Activated CD4-positive, alpha-beta T cell treated with anti-CD3 and anti-CD28 coated beads, Interleukin-2, amount 50 U/mL, for 1 hour (primary cell): Measurements from ENCODE around the gene BMP7.
"Not testable (repeated sequence)": the region's sequence is repeated elsewhere in the genome, so short reads cannot be mapped to it uniquely, and the experiment has no call there.

ENCODE experiments used
- DNase-seq: peaks from one replicate; pipeline ENCODE4 v3.0.0-alpha.2; 2020

The BMP7 gene

DNA sequence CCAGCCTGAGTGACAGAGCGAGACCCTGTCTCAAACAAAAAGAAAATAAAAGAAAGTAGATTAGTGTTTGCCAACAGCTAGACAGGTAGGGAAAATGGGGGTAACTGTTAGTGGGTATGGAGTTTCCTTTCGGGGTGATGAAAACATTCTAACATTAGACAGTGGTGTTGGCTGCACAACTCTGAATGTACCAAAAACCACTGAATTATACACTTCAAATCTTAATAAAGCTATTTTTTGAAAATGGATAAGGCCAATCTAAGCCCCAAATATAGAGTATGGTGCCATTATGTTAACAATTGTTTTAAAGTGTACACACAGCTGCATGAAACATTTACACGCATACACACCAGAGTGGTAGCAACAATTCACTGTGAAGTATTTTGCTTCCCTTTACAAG, 57.0 kb downstream of the BMP7 start:
- no peak for DNase-seq

DNA sequence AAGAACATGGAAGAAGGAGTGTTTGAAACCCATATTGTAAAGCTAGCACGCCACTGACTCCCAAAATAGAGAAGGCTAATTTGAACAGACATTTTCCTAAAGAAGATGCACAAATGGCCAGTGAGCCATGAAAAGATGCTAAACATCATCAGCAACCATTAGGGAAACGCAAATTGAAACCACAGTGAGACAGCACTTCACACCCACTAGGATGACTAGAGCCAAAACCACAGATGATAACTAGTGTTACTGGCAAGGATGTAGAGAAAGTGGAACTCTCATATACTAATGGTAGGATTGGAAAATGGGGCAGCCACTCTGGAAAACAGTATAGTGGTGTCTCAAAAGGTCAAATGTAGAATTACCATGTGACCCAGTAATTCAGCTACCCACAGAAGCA, 58.2 kb downstream of the BMP7 start:
- DNase-seq = no peak

DNA sequence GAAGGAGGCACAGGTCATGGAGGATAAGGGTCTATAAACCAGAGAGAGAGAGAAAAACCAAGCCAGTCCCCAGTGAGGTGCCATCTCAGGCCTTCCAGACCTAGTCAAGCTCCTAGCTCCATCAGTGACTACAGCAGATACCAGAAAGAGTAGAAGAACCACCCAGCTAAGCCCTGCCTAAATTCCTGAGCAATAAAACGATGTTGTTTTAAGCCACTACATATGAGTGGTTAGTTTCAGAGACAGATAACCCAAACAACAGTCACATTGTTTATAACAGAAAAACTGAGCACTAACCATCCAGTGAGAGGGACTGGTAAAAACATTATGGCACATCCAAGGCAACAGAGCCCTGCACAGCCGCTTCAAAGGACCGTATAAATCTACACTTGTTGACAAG, 59.2 kb downstream of the BMP7 start:
- no peak for DNase-seq

DNA sequence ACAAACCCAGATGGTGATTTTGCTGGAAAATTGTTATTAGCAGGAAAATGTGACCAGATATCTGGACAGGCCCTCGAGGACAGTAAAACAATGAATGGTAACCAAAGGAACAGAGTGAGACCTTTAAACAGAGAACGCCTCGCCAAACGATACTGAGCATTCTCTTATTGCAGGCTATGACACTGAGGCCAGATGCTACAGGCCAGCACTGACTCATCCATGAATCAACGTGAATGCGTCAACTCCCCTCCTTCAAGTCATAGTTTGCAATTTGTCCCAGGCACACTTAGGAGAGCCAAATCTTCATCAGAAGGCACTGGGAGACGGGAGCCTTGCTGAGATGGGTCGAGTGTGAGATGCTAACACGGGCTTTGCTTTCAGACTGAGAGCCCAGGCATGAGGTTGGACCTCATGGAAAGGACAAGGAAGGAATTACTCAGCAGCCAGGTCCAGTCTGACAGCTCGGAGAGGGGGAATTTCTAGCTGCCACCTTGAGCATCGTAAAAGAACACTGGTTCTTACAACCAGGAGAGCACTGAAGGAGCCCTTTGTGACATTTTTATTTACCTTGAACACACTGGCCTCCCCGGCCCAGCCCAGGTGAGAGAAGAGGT, 60.7 kb downstream of the BMP7 start:
- no peak for DNase-seq

DNA sequence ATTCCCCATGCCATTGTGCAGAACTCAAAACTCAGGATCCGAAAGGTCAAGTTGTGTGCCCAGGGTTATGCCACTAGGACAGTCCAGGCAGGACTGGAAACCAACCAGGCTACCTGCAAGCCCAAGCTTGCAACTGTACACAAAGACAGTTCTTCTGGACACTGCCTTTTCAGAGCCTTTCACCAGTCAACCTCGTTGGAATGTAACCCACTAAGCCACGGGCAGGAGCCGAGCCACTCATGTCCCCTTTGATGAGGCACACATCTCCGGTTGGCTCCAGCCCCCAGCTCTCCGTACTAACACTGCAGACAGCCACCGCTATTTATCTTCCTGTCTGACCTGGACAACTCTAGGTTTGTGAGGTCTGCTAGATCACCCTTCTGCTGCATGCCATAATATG, 62.5 kb downstream of the BMP7 start:
- DNase-seq = no peak

DNA sequence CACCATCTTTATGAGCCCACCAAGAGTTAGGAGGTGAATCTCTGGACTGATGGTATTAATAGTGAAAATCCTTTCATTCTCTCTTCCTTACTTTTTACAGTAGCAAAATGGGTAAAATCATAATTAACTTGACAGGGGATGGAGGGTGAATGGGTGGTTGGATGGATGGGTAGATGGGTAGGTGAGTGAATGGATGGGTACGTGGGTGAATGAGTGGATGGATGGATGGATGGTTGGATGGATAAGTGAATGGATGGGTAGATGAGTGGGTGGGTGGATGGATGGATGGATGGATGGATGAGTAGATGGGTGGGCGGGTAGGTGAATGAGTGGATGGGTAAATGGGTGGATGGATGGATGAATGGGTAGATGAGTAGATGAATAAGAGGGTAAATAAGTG, 63.2 kb downstream of the BMP7 start:
- DNase-seq = no peak

DNA sequence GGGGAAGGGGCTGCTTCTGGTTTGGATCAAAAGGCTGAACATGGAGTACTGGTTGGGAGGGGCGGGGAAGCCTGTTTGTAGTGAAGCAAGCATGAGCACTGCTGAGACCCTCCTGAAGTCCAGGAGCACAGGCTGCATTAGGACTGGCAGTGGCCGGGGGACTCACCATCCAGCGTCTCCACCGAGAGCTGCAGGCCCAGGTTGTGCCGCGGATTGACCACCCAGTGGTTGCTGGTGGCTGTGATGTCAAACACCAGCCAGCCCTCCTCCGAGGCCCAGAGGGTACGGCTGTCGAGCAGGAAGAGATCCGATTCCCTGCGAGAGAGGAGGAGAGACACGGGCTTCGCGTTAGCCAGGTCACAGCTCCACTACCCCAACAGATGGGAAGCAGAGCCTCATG, 64.1 kb downstream of the BMP7 start:
- DNase-seq = no peak

DNA sequence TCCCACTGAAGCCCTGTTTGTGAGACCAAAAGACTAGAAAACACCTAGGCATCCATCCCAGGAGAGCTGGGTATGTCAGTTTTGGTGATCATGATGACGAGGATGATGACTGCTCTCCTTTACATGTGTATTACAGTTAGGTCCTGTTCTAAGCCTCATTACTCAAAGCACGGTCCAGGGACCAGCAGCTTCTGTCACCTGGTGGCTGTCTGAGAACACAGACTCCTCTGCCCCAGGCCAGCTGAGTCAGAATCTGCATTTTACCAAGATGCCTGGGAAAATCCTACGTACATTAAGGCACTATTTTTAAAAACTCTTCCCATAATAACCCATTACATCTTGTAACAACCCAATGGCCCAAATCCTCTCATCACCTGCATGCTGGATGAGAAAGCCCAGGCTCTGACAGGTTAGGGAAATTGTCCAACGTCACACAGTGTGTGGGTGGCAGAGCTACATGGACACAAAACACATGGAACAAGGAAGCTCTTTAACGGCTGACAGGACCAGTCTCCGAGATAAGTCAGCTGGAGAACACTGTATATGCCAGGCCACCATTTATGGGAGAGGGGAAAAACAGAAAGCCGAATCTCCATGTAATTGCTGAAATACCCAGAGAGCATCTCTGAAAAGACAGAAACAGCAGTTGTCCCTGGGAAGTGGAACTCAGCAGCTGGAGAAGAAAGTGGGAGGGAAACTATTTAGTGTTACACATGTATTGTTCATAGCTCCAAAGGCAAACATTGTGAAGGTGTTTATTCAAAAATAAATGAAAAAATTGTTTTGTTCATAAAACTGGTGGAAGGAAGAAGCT, 65.4 kb downstream of the BMP7 start:
- DNase-seq = no peak

DNA sequence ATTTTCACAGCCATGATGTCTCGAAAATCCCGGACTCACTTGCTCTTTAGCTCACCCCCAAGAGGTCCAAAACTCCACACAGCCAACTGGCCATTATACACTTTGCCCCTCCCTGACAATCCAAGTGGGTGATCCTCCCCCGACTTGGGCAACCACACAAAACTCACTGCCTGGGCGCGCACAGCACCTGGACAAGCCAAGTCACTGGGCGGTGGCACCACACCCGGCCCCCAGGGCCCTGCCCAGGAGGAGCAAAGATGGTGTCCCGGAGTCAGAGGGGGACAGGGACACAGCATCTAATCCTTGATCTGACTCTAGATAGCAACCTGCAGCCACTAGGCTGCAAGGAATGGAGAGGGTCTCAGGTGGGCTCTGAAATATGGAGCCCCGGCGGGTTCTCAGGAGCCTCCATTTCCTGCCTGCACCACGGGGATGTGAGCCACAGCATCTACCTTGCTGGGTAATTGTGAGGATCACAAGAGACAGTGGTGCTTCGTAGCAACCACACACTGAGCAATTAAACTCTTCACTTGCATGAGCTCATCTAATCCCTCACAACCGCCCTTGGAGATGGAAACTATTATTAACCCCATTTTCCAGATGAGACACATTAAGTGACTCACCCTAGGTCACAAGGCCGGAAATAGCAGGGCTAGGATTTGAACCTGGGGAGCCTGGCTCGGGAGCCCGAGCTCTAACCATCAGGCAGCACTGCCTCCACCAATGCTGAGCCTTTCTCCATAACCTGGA, 66.6 kb downstream of the BMP7 start:
- DNase-seq = no peak

DNA sequence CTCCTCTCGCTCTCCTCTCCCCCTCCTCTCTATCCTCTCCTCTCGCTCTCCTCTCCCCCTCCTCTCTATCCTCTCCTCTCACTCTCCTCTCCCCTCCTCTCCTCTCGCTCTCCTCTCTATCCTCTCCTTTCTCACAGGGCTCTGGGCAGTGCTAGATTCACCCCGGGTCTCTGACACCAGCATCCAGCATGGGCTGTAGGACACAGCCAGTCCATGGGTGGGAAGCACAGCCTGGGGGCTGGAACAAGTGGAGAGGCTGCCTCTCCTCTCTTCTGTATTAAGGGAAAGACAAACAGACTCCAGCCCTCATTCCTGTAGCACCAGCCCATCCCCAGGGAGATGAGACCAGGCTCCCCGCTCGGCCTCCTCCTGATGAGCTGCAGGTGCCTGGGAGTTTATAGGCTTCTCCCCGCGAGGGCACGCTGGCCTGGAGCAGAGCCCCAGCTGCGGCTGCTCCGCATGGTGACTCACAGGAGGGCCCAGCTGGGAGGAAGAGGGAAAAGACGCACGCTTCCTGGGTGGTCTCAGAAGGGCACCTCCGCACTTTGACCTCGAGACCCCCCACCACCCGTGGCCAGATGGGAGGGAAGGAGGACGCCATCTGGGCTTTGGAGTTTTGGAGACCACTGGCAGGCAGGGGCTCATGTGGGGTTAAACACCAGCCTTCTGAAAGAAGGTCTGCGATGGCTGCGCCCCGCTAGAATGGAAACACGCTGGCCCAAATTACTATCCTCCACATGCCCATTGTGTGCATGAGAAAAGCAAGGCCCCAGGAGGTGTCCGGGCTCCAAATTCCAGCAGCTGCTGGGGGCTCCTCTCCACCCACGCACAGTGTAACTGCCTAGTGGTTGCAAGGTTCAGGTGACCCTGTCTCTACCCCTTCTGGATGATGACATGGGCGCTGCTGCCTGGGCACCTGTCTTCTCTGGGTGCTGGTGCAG, 68.0 kb downstream of the BMP7 start:
- no peak for DNase-seq

DNA sequence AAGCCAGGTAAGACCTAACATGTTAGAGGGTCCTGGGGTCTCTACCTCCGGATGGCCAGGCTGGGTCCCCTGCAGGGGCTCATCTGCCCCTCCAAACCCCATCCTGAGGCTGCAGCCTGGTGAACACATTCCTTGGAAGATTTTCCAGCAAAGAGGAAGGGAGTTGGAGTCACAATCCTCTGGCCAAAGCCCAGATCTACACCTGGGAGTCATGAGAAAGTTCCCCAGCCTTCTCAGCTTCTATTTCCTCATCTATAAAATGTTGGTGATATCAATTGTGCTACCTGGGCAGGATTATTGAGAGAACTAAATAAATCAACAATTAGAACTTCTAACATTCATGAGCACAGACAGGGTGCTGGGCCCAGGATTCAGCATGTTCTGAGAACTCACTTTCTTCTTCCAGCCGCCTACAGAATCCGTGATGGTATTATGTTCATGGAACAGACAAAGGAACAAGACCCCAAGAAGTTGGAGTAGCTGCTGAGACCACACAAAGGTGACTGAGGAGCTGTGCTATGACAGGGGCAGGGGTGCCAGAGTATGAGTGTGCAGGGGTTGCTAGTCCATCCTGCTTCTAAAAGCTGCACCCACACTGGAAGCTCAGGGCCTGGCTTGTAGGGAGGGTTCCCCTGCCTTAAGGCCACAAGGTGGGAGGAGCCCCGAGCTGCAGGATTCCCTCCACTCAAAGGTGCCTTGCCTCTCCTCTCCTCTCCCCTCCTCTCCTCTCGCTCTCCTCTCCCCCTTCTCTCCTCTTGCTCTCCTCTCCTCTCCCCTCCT, 68.9 kb downstream of the BMP7 start:
- no peak for DNase-seq

DNA sequence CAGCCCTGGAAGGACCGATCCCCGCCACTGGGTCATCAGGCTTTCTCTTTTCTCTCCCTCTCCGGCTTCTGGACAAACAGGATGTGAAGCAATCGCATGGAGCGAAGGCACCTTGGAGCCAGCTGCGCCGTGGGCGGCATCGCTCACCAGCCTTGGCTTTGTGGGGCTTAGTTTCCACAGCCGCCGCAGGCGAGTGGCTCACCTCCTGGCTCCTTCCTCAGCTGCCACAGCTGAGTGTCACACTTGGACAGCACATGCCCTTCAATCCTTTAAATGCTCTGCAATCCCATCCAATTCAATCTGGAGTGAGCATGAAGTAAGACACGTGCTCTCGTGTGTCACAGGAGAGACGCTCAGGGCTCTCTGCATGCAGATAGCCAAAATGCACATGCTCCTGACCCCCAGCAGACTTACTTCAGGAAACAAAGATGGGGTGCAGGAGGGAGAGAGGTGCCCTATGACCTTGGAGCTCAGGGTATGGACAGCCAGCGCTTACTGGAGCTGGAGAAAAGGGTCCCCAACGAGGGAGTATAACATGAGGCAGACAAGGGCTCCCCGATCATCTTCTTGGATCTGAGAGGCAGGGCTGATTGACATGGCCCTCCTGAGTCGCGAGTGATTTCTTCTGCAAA, 70.9 kb downstream of the BMP7 start:
- no peak for DNase-seq

DNA sequence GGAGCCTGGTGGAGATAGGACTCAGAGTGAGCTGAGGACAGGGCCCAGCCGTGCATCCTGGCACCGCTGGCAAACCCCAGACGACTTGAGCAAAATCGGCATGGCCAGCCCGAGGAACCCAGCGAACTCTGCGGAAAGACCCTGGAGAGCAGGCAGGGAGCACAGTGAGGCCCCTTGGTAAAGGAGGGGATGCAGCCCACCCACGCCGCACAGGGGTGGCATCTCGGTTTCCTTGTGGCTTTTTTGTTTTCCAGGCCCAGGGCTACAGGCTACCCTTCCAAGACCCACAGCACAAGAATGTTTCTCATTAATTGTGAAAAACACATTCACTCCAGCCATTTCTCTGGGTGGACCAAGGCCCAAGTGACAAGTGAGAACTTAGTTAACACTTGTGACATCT, 71.4 kb downstream of the BMP7 start:
- no peak for DNase-seq

DNA sequence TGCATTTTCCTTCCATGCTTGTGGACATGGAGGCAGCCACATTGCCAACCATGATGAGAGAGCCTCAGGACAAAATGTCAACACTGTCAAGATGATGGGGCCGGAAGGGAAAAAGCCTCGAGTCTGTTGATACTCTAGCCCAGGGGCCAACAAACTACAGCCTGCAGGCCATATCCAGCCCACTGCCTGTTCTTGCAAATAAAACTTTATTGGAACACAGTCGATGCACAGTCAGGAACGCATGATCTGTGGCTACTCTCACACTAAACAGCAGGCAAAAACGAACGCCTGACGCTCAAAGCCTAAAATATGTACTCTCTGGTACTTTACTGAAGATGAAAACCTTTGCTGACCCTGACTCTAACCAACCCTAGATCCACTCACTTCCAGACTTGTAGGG, 72.3 kb downstream of the BMP7 start:
- no peak for DNase-seq

DNA sequence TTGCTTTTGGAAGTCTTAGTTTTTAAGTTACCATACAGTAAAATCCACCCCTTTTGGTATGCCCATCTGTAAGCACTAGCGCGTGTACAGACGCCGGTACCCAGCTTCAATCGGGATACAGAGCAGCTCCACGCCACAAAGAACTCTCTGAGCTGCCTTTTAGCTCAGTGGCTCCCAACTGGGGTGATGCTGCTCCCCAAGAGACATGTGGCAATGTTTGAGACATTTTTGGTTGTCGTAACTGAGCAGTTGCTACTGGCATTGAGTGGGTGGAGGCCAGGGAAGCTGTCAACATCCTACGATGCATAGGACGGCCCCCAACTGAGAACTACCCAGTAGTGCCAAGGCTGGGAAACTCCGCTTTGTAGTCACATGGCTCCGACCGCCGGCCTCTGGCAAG, 73.3 kb downstream of the BMP7 start:
- no peak for DNase-seq

DNA sequence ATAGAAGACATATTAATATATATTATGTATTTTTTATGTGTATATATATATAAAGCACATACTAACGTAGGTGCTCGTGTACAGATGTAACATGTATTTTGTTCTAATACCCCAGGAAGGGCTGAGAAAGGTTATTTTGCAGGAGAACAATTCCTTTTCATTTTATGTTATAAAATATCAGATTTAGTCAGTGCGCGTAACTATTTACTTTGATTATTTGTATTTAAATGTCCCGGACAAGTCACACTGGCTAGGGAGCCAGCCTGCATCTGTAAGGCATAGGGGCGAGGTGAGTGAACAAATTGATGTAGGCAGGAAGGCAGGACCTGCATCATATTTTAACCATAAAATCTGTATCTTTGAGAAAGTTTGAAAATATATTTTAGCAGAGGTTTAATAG, 74.1 kb downstream of the BMP7 start:
- no peak for DNase-seq

DNA sequence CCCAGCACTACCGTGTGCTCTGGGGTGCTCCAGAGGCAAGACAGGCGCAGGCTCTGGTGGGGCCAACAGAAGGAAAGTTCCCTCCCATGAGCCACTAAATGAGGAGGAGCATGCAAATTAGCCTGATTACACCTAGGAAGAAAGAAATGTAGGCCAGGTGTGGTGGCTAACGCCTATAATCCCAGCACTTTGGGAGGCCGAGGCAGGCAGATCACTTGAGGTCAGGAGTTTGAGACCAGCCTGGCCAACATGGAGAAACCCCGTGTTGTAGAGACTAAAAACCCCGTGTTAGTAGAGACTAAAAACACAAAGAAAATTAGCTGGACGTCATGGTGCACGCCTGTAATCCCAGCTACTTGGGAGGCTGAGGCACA, 75.2 kb downstream of the BMP7 start:
- not testable (repeated sequence) for DNase-seq

DNA sequence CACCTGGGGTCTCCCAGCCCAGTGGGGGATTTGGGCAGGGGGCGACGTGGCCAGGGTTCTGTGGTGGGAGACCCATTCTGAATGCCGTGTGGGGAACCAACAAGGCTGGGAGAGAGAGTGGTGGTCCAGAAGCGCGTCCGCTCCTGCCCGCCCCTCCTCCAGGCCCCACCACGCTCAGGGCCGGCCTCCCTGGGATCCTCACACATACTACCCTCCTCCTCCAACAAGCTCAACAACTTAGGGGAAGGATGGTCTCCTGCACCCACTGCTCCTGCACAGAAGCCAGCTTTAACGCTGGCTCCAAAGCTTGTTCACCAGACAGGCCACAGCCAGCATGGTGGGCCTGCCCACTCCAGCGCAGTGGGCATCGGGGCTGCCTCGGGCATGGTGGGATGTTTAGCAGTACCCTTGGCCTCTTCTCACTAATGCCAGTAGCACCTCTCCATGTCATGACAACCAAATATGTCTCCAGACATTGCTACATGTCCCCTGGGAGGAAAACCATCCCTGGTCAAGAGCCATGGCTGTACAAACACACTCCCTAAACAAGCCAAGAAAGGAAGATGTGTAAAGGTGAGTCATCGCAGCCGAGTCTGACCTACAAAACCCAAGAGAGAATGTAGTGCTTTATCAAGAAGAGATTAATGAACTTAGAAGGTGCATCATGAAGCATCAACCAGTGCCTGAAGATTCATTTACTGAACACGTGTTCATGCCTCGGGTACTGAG, 75.7 kb downstream of the BMP7 start:
- DNase-seq = no peak

DNA sequence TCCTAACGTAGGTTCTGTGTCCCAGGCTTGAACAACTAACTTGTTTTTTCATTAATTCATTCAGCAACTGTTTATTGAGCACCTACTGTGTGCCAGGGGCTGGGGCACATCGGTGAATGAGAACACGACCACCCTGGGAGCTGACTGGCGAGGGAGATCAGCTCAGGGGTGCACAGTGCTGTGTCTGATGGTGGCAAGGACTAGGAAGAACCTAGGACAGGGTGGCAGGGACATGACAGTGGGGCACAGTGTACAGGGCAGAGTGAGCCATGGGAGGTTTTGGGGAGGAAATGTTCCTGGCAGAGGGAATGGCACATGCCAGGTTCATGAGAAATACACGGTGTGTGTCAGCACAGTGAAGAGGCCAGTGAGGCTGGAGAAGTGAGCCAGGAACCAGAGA, 76.7 kb downstream of the BMP7 start:
- DNase-seq = no peak

DNA sequence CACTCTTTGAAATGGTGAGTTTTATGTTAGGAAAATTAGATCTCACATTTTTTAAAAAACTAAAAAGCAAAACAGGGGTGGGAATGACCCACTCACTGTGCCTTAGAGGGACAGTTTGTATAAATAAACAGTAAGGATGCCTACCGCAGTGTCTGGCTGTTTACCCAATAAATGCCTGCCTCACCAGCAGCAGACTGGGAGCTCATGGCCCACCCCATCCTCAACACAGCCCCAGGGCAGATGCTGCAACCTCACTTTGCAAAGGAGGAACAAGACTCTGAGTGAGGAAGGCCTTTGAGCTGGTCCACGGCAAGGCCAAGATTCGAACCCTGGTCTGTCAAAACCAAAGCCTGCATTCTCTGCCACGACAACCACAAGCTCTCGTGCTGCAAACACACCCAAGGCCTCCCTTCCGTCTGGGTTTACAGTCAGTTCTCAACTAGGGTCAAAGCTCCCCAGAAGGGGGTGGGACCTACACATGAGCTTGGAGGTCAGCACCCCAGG, 77.8 kb downstream of the BMP7 start:
- no peak for DNase-seq

DNA sequence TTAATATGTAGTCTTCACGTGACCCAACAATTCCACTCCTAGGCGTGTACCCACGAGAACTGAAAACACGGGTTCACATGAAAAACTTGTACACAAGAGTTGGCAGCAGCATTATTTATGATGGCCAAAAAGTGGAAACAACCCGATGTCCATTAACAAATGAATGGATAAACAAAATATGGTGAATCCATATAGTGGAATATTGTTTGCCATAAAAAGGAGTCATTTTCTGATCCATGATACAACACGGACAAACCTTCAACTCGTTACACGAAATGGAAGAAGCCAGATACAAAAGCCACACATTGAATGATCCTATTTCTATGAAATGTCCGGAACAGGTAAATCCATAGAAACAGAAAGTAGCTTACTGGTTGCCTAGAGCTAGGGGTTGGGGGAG, 78.4 kb downstream of the BMP7 start:
- no peak for DNase-seq
